AG09319 (cell line): ENCODE measurements around the gene CBL.
A peak's percentile ranks its signal among the peaks of the same experiment; 100 is the strongest.

ENCODE experiments used
- DNase-seq: peaks from one replicate; pipeline ENCODE4 v3.0.0-alpha.2; 2010; ENCODE audit warnings: low read depth; ENCODE audit errors: extremely low read depth
- TF ChIP-seq, protein P1 (sequence below): IDR thresholded peaks from 2 replicates; pipeline ENCODE4 v1.5.1; 2011; ENCODE audit warnings: low read depth, mild to moderate bottlenecking, inconsistent platforms, low read length, moderate library complexity

Gene CBL

DNA sequence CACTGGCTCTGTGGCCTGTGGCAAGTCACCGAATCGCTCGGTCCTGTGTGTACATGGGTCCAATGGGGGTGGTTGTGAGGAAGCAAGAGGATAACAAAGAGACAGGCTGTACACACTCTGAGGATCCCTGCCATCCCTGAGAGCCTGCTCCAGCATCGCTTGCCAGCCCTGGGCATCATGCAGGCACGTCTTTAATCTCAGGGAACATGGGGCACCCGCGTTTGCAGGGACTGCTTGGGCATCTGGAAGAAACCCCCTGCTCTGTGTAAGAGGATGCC is 135.8 kb downstream of the CBL start:
- DNase-seq: no peak
- TF ChIP-seq, protein P1, sequence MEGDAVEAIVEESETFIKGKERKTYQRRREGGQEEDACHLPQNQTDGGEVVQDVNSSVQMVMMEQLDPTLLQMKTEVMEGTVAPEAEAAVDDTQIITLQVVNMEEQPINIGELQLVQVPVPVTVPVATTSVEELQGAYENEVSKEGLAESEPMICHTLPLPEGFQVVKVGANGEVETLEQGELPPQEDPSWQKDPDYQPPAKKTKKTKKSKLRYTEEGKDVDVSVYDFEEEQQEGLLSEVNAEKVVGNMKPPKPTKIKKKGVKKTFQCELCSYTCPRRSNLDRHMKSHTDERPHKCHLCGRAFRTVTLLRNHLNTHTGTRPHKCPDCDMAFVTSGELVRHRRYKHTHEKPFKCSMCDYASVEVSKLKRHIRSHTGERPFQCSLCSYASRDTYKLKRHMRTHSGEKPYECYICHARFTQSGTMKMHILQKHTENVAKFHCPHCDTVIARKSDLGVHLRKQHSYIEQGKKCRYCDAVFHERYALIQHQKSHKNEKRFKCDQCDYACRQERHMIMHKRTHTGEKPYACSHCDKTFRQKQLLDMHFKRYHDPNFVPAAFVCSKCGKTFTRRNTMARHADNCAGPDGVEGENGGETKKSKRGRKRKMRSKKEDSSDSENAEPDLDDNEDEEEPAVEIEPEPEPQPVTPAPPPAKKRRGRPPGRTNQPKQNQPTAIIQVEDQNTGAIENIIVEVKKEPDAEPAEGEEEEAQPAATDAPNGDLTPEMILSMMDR: no peak

DNA sequence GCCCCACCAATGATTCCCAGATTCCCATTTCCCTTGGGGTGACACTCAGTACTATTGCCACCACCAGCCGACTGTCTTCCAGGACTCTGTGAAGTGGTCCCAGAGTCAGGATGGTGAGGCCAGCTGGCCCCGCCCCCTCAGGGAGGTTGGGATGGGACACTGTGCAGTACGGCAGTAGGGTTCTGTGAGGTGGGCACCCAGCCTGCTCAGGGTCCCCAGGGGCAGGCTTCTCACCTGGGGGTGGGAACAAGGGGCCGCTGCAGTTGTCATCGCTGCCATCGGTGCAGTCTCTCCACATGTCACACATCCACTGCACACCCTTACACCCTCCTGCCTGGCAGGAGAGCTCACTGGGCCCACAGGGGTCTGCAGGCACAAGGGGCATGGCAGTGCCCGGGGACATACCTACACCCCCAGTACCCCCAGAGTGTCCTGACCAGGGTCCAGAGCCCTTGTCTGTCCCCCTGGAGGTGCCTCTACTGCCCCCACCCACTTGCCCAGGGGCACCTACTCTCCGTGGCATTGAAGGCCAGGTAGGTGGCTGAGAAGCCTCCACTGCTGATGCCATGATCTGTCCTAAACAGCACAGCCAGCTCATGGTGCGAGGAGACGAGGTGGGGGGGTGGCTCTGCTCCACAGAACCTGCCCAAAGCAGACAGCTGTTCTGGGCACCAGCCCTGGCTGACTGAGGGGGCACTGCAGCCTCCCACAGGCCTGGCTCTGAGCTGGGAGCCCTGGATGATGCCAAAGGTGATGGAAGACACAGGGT is 136.4 kb downstream of the CBL start:
- TF ChIP-seq, protein P1: no peak
- no peak for DNase-seq

DNA sequence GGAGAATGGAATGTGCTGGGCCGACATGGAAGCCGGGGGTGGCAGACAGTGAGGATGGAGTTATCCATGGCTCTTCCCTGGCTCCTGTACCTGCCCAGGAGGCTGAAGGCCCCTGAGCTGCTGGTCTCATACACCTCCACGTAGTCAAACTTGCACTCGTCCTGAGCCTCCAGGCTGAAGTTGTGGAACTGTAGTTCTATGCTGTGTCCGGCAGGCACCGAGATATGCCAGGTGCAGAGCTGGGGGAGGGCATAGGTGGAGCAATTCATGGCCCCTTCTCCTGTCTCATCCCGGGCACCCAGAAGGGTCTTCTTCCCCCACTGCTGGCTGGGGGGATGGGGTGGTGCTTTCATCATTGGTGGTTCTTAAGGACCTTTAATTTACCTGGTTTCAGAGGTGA is 137.6 kb downstream of the CBL start:
- DNase-seq: no peak
- TF ChIP-seq, protein P1: no peak

DNA sequence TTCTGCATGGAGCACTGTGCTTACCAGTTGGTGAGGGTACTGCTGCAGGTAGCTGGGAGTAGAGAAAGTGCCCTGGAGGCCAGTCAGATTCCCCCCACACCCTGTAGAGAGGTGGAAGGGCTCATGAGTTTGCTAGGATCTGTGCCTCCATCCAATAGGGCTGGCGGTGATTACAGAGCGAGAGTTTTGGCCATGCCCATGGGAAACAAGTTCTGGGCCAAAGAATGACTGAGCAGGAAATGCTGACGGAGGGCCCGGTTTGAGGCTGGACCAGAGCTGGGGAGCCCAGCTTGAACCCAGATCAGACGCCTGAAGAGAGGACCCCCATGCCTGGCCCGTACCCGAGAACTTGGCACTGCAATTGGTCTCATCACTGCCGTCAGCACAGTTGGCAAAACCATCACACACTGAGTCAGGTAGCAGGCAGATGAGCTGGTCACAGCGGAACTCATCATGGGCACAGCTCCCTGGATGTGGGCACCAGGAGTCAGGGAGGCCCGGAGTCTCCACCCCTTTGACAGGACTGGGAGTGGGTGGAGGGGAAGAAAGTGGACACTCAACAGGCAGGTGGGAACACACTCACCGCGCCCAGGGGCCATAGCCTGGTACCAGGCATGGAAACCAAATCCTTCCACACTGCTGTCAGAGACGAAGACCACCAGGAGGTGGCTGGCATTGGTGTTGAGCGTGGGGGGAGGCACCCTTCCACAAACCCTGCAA is 138.3 kb downstream of the CBL start:
- no peak for DNase-seq
- TF ChIP-seq, protein P1: no peak

DNA sequence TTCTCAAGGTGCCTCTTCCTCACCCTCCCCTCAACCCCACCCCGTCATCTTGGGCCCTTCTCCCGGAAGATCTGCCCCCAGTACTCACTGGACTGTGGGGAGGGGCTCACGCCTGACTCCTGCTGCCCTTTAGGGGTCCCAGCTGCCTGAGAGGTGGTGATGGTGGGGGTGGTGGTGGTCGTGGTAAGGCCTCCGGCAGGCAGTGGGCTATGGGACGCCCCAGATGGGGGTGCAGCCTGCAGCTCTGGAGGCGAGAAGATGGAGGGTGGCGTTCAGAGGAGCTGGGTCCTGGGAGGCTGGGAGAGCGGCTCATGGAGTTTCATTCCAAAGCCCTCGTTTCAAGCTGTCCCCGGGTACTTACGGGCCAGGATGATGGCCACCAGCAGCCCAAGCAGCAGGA is 139.5 kb downstream of the CBL start:
- DNase-seq: no peak
- TF ChIP-seq, protein P1: no peak

DNA sequence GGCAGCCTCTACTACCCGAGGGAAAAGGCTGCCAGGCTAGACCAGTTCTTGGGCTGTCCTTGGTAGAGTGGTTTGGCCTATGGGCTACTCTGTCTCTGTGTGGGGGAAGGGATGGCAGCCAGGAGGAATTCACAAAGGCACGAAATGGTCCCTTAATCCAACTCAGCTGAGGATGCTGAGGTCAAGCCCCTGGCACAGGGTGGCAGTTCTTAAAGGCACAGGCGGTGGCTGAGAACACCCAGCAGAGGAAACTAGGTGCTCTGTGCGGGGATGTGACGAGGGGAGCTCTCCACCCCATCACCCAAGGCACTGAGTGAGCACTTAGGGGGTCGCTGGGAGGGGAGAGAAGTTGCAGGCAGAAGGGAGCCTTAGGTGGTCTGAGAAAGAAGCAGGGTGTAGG is 140.5 kb downstream of the CBL start, which contains the start of gene MFRP:
MFRP (minus strand) TSS at position 101 of the 400 bp plus-strand sequence. CDS start 192 bp downstream, outside the sequence.
- TF ChIP-seq, protein P1: no peak
- no peak for DNase-seq

DNA sequence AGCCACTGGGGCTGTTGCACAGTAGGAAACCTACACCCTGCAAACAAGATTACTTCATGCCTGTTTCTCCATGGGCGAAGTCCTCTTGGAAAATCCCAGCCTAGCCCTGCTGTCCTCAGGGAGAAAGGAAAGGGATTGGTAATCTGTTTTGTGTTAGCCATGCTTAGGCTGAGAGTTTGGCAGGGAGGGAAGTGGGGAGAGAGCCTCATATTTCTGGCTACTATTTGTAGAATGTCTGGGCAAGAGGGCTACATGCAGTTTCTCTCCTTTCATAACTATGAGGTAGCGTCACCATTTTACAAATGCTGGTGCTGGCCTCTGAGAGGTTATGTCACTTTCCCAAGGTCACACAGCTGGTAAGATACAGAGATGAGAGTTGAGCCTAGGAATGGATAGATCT is 141.1 kb downstream of the CBL start:
- TF ChIP-seq, protein P1: no peak
- DNase-seq: peak; percentile 76
